GM12873 (cell line): ENCODE data around the gene CHIC2.

Experiments
- TF ChIP-seq, protein P1 (sequence below): IDR thresholded peaks from 2 replicates; pipeline ENCODE4 v1.5.1; 2012; ENCODE audit warnings: low read depth, mild to moderate bottlenecking, moderate library complexity, low read length, control low read depth; ENCODE audit not compliant: insufficient read depth; ENCODE audit errors: missing control alignments

CHIC2 gene

DNA sequence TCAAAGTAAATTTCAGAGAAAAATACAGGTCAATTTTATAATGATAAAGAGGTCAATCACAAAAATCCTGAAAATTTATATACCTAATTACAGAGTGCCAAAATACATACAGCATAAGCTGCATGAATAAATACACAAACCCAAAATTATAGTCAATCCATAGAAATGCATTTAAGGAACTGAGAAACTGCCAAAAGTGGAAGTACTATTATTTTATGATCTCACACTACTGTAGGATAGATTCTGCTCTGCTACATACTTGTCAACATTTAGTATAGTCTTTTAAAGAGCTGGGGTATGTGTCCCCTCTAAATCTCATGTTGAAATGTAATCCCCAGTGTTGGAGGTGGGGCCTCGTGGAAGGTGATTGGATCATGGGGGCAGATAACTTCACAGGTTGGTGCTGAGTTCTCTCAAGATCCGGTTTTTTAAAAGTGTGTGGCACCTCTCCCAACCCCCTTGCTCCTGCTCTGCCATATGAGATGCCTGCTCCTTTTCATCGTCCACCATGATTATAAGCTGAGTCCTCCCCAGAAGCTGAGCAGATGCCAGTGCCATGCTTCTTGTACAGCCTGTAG is 31.8 kb downstream of the CHIC2 start:
- TF ChIP-seq, protein P1, sequence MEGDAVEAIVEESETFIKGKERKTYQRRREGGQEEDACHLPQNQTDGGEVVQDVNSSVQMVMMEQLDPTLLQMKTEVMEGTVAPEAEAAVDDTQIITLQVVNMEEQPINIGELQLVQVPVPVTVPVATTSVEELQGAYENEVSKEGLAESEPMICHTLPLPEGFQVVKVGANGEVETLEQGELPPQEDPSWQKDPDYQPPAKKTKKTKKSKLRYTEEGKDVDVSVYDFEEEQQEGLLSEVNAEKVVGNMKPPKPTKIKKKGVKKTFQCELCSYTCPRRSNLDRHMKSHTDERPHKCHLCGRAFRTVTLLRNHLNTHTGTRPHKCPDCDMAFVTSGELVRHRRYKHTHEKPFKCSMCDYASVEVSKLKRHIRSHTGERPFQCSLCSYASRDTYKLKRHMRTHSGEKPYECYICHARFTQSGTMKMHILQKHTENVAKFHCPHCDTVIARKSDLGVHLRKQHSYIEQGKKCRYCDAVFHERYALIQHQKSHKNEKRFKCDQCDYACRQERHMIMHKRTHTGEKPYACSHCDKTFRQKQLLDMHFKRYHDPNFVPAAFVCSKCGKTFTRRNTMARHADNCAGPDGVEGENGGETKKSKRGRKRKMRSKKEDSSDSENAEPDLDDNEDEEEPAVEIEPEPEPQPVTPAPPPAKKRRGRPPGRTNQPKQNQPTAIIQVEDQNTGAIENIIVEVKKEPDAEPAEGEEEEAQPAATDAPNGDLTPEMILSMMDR: no peak

DNA sequence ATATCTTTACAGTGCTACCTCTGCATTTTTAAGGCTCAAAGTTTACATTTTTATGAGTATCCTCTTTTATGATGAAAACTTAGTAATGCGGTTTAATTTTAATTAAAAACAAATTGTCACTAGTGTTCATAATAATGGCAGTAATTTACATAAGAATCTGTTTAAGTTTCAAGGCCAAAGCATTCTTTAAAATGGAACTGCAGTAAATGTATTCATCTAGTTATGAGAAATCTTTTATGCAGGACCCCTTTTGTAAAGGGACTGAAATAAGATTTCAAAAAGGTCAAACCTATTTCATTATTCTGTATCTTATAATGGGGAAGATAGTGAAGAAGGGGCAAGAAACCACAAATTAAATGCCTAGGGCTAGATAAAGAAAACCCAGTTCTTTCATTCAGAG is 37.1 kb downstream of the CHIC2 start:
- TF ChIP-seq, protein P1: no peak

DNA sequence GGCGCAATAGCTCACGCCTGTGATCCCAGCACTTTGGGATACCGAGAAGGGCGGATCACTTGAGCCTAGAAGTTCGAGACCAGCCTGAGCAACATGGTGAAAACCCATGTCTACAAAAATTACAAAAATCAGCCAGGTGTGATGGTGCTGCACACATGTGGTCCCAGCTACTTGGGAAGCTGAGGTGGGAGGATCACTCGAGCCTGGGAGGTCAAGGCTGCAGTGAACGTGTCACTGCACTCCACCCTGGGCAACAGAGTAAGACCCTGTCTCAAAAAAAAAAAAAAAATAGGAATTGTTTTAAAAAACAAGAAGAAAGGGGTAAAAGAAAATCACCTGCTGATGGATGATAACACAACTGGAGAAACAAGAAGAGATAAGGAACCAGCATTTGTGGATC is 38.8 kb downstream of the CHIC2 start:
- TF ChIP-seq, protein P1: no peak

DNA sequence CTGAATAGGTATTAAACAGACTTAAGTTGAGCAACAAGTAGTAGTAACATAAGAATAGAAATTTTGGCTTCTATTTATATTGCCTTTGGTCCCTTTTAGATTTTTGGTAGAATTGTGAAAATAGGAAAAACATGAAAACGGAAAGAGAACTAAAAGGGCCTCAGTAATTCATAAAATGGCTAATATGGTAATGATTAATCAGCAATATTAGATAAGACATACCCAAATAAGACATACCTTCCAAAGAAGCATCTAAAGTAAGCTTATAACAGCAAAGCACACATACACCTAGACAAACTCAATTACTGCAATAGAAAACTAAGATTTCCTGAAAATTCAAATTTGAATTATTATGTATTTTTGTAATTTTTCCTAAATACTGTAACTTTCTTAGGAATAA is 46.4 kb downstream of the CHIC2 start:
- TF ChIP-seq, protein P1: no peak

DNA sequence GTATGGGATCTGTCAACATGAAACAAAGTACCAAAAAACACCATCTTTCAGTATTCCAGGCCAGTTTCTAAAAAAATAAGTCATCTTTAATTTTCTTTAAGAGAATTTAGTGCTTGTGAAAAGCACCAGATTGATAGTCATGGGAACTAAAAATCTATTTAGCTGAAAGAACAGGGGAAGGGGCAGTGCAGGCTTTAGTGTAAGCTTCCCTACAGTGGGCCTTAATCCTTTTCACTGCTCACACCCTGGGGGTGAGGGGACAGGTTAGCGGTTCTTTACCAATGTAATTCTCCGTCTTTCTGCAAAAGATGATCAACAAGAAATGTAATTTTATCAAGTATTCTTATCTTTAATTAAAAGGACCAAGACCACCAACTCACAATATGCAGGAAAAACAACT is 47.1 kb downstream of the CHIC2 start:
- TF ChIP-seq, protein P1: no peak

DNA sequence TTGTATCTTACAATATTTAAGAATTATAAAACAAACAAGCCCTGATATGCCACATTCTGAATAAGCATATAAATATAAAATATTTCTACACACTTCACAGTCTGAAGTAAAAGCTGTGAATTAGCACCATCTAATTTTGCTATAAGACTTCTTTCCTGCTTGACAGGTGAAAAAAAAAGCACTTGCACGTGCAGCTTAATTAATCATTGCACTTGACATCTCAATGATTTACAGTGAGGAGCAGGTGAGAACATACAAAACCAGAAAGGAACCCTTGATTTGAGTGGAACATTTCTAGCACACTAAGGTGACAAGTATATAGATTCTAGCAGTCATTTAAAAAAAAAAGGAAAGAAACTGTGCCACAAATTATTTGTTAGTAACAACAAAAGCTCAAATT is 47.9 kb downstream of the CHIC2 start:
- TF ChIP-seq, protein P1: no peak

DNA sequence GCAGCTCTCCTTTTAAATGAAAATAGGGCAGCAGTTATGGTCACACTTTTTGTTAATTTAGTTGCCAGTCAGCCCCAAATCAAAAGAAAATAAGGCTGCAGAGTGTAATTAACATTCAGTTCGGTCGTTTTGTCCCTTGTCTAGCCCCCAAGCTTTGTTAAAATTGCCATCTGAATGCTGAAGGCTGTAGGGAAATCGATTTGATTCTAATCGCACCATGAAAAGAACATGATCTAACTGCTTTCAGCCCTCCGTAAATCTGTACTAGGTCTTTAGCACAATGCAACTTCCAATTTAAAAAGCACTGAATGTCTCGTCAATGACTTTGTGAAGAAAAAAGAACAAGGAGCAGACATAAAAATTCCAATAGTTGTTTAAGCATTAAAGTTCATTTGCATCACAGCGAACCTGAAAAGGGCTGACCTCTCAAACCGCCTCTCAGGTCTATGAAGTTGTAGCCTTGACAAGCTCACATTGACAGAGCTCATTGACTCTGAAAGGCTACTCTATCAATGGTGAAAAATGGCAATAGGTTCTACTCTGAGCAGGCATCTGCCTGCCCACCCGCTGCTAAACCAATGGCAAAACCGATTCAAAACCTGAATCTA is 48.9 kb downstream of the CHIC2 start:
- TF ChIP-seq, protein P1: no peak
